Activated CD4-positive, CD25-positive, alpha-beta regulatory T cell treated with anti-CD3 and anti-CD28 coated beads, Interleukin-2, amount 50 U/mL, for 24 hours (primary cell): ENCODE measurements around the gene TTC1.
"Not testable (repeated sequence)": the region's sequence is repeated elsewhere in the genome, so short reads cannot be mapped to it uniquely, and the experiment has no call there.

Experiments
- ATAC-seq, 2 donors: fragments of 150-1000 bp; cut with Tn5 transposase; one replicate each; pipeline ENCODE4 v1.10.0; 2021; ENCODE audit warnings: mild to moderate bottlenecking in 1 of 2, moderate library complexity in 1 of 2

The TTC1 gene

GRCh38 chr5:160001457-160001856 lies 7.5 kb upstream of the TTC1 start:
- ATAC-seq, result no peak

- no peak for ATAC-seq
Observed at GRCh38 chr5:160007514-160007913, 1.4 kb upstream of the TTC1 start.

GRCh38 chr5:160008529-160008876 lies 436 bp upstream of the TTC1 start:
- ATAC-seq, result not testable (repeated sequence)

DNA sequence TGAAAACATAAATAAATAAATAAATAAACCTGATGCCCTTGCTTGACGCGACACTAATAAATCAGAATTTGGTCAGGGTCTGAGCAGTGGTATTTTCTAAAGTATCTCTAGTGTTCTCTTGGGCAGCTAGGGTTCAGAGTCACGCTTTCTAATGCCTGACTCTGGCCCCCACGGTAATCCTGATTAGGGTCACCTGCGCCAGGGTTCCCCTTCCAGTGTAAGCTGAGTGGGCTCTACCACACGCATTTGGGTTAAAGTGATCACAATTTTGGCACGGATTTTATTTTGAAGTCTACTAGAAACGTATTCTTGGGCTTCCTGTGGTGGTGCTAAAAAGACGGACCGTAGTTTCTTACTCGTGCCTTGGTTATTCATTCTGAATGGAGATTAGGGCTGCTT lies 651 bp downstream of the TTC1 start:
- ATAC-seq, result no peak

GRCh38 chr5:160011471-160011870 lies 2.5 kb downstream of the TTC1 start:
- ATAC-seq, result no peak

- not testable (repeated sequence) for ATAC-seq
Observed at GRCh38 chr5:160014197-160014596, 5.3 kb downstream of the TTC1 start.

- no peak for ATAC-seq
Observed at GRCh38 chr5:160018945-160019625, 10.1 kb downstream of the TTC1 start.

DNA sequence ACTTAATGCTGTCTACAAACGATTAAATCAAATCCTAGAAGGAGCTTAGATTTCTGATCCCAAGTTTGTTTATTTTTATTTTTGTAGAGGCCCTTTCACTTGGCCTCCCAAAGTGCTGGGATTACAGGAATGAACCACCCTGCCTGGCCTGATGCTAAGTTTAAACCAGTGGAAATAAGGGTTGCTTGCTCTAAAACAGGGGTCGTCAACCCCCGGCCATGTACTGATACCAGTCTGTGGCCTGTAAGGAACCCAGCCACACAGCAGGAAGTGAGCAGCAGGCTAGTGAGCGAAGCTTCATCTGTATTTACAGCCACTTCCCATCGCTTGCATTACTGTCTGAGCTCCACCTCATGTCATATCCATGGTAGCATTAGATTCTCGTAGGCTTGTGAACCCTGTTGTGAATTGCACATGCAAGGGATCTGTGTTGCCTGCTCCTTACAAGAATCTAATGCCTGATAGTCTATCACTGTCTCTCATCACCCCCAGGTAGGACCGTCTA lies 11.4 kb downstream of the TTC1 start:
- ATAC-seq, result no peak

- no peak for ATAC-seq
Observed at GRCh38 chr5:160020964-160021363, 12.0 kb downstream of the TTC1 start.

- peak; percentile 84 to 85 for ATAC-seq
Observed at GRCh38 chr5:160021831-160022446, 13.0 kb downstream of the TTC1 start.

DNA sequence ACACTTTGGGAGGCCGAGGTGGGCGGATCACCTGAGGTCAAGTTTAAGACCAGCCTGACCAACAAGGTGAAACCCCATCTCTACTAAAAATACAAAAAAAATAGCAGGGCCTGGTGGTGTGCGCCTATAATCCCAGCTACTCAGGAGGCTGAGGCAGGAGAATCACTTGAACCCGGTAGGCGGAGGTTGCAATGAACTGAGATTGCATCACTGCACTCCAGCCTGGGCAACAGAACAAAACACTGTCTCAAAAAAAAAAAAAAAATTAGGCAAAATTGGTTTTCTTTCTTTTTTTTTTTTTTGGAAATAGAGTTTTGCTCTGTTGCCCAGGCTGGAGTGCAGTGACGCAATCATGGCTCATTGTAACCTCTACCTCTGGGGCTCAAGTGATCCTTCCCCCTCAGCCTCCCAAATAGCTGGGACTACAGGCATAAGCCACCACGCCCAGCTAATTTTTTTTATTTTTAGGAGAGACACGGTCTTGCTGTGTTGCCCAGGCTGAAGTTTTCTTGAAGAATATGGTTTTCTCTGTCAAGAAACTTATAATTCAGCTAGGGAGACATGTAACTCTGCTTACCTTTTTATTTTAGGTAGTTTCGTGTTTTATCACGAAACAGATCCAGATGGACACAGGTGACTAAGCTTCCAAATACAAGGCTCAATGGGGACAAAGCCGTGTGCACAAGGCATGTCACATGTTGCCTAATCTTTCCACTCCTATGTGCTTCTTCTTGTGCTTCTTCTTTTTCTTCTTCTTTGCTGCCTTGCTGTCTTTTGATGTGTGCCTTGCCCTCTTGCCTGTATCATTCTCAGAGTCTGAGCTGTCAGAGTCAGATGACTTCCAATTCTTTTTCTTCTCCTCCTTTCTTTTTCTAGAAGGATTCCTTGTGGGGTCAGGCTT lies 14.3 kb downstream of the TTC1 start:
- no peak for ATAC-seq

DNA sequence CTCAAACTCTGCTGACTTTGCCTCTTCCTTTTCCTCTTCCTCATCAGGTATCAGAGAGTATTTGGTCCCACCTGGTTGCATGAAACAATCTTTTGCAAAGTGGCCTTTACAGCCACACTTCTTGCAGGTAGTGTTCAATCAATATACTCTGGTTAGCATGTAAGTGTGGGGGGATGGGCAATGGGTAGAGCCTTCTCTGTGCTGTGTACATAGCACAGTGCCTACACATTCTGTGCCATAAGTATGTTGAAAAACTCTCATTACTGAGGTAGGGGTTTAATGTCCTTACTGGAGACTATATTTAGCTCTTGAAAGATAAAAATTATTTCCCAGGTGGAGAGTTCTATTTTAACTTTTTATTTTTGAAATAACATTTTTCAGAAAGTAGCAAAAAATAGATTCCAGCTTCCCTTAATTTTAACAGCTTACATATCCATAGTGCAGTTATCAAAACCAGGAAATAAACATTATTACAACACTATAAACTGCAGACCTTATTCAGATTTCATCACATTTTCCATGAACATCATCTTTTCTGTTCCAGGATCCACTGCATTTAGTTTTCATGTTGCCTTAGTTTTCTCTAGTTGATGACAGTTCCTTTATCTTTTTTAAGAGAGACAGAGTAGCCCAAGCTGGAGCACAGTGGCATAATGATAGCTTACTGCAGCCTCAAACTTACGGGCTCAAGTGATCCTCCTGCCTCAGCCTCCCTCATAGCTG lies 15.1 kb downstream of the TTC1 start:
- no peak for ATAC-seq

DNA sequence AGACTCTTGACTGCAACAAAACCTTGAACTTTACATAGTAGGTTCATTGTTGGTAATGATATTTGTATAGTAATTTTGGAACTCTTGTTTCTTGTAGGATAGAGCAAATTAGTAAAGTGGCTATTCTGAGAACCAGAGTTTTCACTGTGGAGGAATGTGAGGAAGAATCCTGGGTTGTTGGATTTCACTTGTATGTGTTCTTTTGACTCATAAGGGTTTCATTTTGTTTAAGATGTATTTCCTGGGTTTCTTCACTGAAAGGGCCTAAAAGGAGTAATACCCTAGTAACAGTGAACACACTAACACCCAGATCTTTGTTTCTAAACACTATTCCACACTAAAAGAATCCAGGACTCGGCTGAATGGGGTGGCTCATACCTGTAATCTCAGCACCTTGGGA lies 20.1 kb downstream of the TTC1 start:
- no peak for ATAC-seq

DNA sequence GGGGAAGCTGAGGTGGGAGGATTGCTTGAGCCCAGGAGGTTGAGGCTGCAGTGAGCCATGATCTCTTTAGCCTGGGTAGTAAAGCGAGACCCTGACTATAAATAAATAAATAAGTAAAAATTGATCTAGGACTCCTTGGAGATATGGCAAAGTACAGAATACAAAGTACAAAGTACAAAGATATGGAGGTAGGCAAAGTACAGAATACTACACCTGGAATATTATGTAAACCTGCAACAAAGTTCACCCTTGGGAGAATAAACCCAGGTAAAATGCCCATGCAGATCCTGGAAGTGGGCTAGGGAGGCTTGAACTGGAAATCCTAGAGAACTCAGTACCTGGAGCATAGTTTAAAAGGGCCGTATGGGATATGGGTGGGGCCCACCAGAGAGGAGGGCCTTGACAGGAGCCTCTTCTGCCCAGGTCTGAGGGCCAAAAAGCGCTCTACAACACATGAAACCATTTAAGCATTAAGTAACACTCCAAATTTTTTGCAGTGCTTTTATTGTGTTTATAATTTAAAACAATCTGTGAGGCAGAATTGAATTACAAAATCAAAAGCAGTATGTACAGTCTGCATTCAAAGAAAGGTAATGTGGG lies 20.7 kb downstream of the TTC1 start:
- no peak for ATAC-seq

DNA sequence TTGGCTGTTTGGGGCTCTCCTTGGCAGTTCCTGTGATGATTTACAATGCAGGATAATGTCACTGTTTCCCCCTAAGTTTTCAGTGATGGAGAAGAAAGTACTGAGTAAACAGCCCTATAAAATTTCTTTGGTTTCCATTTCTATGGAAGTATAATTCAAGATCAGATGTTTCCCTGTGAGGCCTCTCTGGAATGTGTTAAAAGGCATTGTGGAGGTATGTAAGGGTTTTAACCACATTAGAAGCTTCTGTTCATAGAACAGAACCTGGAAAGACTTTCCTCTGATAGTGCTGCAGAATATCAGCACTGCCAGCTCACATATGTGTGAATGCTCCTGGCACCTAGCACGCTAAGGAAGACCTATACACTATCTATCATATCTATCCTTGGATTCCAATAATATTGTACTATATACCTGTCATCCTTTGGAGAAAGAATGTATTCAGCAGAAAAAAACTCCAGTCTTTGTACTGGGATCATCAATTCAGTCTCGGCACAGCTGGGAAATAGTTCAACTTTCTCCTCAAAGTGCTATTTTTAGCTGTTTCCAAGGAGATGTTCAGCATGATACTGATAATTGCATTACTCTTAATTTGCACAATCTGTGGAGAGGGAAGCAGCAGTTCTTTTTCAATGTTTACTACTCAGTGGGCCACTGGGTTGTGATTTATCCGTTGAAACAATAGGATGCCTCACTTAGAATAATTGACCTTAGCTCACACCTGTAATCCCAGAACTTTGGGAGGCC lies 21.9 kb downstream of the TTC1 start:
- ATAC-seq, result no peak

- no peak for ATAC-seq
Observed at GRCh38 chr5:160033546-160034252, 24.8 kb downstream of the TTC1 start.

DNA sequence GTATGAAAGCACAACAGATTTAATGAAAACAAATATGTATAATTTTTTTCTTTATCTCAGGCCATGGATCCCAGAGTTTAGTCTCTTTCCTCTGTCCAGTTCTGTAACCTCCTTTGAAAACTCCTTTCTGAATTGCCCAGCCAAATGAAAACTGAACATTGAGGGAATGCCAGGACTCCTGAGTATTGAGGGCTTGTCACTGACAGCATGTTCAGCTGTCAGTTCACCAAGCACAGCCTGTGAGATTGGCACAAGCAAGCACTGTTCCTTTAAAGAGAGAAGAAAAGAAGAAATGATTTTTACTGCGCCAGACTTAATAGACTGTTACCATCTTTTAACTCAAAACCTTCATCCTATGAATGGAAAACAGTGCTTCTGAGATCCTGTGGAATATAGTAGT lies 27.3 kb downstream of the TTC1 start:
- ATAC-seq, result no peak

DNA sequence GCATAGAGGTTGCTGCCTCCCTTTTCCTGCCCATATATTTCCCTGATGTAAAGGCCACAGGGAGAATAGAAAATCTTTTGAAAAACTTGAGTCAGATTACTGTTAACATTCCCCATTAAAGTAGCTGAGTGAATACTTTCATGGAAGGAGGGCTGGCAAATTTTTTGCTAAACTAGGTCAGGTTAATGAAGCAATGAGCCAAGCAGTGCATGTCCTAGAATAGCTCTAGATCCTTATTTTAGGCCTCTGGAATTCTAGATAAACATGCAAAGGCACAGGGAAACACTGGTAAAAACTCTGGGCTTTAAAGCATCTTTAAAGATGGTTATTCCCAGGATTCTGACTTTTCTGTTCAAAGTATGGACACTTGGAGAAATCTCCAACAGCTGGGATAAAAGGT lies 27.9 kb downstream of the TTC1 start:
- no peak for ATAC-seq

- ATAC-seq, result peak in 1 of 2 donors; percentile 33
Observed at GRCh38 chr5:160039810-160040470, 31.0 kb downstream of the TTC1 start.

DNA sequence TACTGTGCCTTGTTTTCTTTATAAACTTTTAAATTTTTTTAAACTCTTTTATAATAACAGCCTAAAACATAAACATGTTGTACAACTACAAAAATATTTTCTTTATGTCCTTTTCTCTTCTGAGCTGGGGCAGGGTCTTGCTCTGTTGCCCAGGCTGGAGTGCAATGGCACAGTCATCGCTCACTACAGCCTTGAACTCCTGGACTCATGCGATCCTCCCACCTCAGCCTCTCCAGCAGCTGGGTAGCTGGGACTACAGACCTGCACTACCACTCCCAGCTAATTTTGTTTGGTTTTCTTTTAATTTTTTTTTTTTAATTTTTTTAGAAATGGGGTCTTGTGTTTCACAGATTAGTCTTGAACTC lies 31.5 kb downstream of the TTC1 start:
- ATAC-seq, result no peak

GRCh38 chr5:160042671-160043070 lies 33.7 kb downstream of the TTC1 start:
- ATAC-seq, result no peak
